Liver (tissue), 9 donors: ENCODE data around the gene EFCAB11. TPM values are rescaled to one million over a fixed set of nuclear protein-coding genes. Genes with fewer than 3 reads are reported as not detected.

Source experiments
- DNase-seq: peaks from one replicate; pipeline ENCODE4 v3.0.0-alpha.2; 2017; ENCODE audit warnings: low spot score
- H3K27ac ChIP-seq, 2 donors: one replicate each; pipeline ENCODE4 v1.7.0; 2013; ENCODE audit warnings: inconsistent platforms in 2 of 2, low read length in 2 of 2, control low read depth in 1 of 2, low read depth in 1 of 2, mild to moderate bottlenecking in 1 of 2
- H3K27me3 ChIP-seq, 4 donors: one replicate each; pipeline versions ENCODE4 v1.6.1 to v1.7.0; 2013; ENCODE audit warnings: low read length in 3 of 4, inconsistent platforms in 1 of 4, mild to moderate bottlenecking in 1 of 4, moderate library complexity in 1 of 4; ENCODE audit not compliant: control insufficient read depth in 4 of 4, insufficient read depth in 4 of 4
- H3K36me3 ChIP-seq, 4 donors: one replicate each; pipeline versions ENCODE4 v1.6.1 to v1.7.0; 2013; ENCODE audit warnings: low read length in 3 of 4, mild to moderate bottlenecking in 3 of 4, low read depth in 1 of 4, moderate library complexity in 1 of 4; ENCODE audit not compliant: control insufficient read depth in 4 of 4, insufficient read depth in 3 of 4
- H3K4me1 ChIP-seq, 4 donors: one replicate each; pipeline versions ENCODE4 v1.6.1 to v1.7.0; 2013; ENCODE audit warnings: low read length in 3 of 4, mild to moderate bottlenecking in 3 of 4, moderate library complexity in 1 of 4; ENCODE audit not compliant: control insufficient read depth in 4 of 4, insufficient read depth in 4 of 4
- H3K4me3 ChIP-seq, 3 donors: one replicate each; pipeline versions ENCODE4 v1.6.1 to v1.7.0; 2013; ENCODE audit warnings: low read length in 3 of 3, control low read depth in 1 of 3, low read depth in 1 of 3, mild to moderate bottlenecking in 1 of 3
- H3K9ac ChIP-seq, 2 donors: one replicate each; pipeline ENCODE4 v1.7.0; 2013; ENCODE audit warnings: low read length in 2 of 2, mild to moderate bottlenecking in 2 of 2, moderate library complexity in 2 of 2, control low read depth in 1 of 2, low read depth in 1 of 2
- H3K9me3 ChIP-seq, 4 donors: one replicate each; pipeline versions ENCODE4 v1.6.1 to v1.7.0; 2013; ENCODE audit warnings: low read length in 3 of 4; ENCODE audit not compliant: control insufficient read depth in 4 of 4
- CTCF ChIP-seq: fragments of 150-350 bp; IDR thresholded peaks from 2 replicates; pipeline ENCODE4 v1.5.1; 2017; ENCODE audit warnings: improper control_type of control experiment, low read depth, low read length; ENCODE audit not compliant: missing input control
- EGR1 ChIP-seq, 2 donors: IDR thresholded peaks; 2 replicates each; pipeline ENCODE4 v1.6.1; 2016 to 2018; ENCODE audit warnings: antibody characterized with exemption in 2 of 2, low read depth in 2 of 2
- FOXA1 ChIP-seq: IDR thresholded peaks from 2 replicates; pipeline ENCODE4 v1.6.1; 2016; ENCODE audit warnings: antibody characterized with exemption
- FOXA2 ChIP-seq: IDR thresholded peaks from 2 replicates; pipeline ENCODE4 v1.6.1; 2016; ENCODE audit warnings: antibody characterized with exemption
- GABPA ChIP-seq, 2 donors: IDR thresholded peaks in 1 of 2; conservative IDR thresholded peaks in 1 of 2; 2 replicates each; pipeline ENCODE4 v1.6.1; 2016; ENCODE audit warnings: antibody characterized with exemption in 2 of 2, mild to moderate bottlenecking in 1 of 2, moderate library complexity in 1 of 2
- HNF4A ChIP-seq, 2 donors: conservative IDR thresholded peaks; 2 replicates each; pipeline ENCODE4 v1.6.1; 2016; ENCODE audit warnings: antibody characterized with exemption in 2 of 2, mild to moderate bottlenecking in 2 of 2
- HNF4G ChIP-seq: IDR thresholded peaks from 2 replicates; pipeline ENCODE4 v1.6.1; 2016; ENCODE audit warnings: antibody characterized with exemption
- JUND ChIP-seq, 2 donors: IDR thresholded peaks; 2 replicates each; pipeline ENCODE4 v1.6.1; 2016; ENCODE audit warnings: antibody characterized with exemption in 2 of 2
- MAX ChIP-seq: IDR thresholded peaks from 2 replicates; pipeline ENCODE4 v1.6.1; 2016; ENCODE audit warnings: antibody characterized with exemption
- NR2F2 ChIP-seq: IDR thresholded peaks from 2 replicates; pipeline ENCODE4 v1.6.1; 2016; ENCODE audit warnings: antibody characterized with exemption
- RAD21 ChIP-seq, 2 donors: IDR thresholded peaks; 2 replicates each; pipeline ENCODE4 v1.6.1; 2016; ENCODE audit warnings: antibody characterized with exemption in 2 of 2, mild to moderate bottlenecking in 2 of 2
- REST ChIP-seq: IDR thresholded peaks from 2 replicates; pipeline ENCODE4 v1.6.1; 2016; ENCODE audit warnings: antibody characterized with exemption, mild to moderate bottlenecking
- RXRA ChIP-seq, 2 donors: IDR thresholded peaks; 2 replicates each; pipeline ENCODE4 v1.6.1; 2017 to 2018; ENCODE audit warnings: antibody characterized with exemption in 2 of 2, mild to moderate bottlenecking in 1 of 2
- SP1 ChIP-seq: IDR thresholded peaks from 2 replicates; pipeline ENCODE4 v1.6.1; 2018; ENCODE audit warnings: antibody characterized with exemption, mild to moderate bottlenecking
- TAF1 ChIP-seq: conservative IDR thresholded peaks from 2 replicates; pipeline ENCODE4 v1.6.1; 2016; ENCODE audit warnings: antibody characterized with exemption, mild to moderate bottlenecking
- YY1 ChIP-seq: IDR thresholded peaks from 2 replicates; pipeline ENCODE4 v1.6.1; 2016; ENCODE audit warnings: antibody characterized with exemption, mild to moderate bottlenecking
- ZBTB33 ChIP-seq: IDR thresholded peaks from 2 replicates; pipeline ENCODE4 v1.6.1; 2016; ENCODE audit warnings: antibody characterized with exemption
- WGBS: extraction: QIAGEN DNeasy Blood & Tissue Kit; methylation state at CpG from one replicate; pipeline ENCODE4 v1.1.7; 2013; 5-methylcytosine and 5-hydroxymethylcytosine counted together
- polyA plus RNA-seq, 2 donors: library from polyadenylated mRNA; stranded (reverse) in 1 of 2; unstranded in 1 of 2; fragments of 200-250 nt in 1 of 2; fragments of >200 nt in 1 of 2; fragmentation: Nextera tagmentation in 1 of 2; extraction: Ambion mirVana in 1 of 2; gene quantifications; one replicate each; pipeline versions ENCODE4 v1.2.1 to v1.2.3, GENCODE V29; 2013 to 2015
- total RNA-seq, 2 donors: library from RNA; depleted of rRNA; stranded (reverse); fragments of >200 nt; gene quantifications; one replicate each; pipeline ENCODE4 v1.2.3, GENCODE V29; 2014
- TF ChIP-seq, protein P1 (sequence below): IDR thresholded peaks from 2 replicates; pipeline ENCODE4 v1.6.1; 2016; ENCODE audit warnings: antibody characterized with exemption
- donor health status: healthy.
- donor health status: healthy.
- donor health status: healthy.
- donor health status: healthy.
- donor health status: healthy.

EFCAB11 gene
- total and polyA plus RNA-seq, 4 donors: 2.1 to 4.7 (median 3.4) TPM

DNA sequence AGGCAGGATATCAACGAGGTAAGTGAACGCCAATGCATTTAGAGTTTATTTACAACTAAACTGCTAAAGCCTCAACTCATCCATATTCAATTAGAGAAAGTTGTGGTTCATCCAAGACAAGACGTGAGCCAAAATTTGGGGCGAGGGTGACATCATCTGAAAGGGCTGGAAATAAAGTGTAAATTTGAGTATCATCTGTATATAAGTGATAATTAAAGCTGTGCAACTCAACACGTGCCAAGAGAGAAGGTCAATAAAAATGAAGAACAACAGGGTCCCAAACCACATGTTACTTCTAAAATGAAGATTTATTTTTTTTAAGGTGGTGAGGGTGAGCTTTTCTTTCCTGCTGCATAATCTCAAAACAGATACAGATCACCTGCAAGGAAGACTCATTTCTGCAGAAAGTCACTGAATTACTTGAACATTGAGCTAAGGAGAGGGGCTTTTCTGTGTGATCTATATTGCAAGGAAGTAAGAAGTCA, 203.6 kb downstream of the EFCAB11 start:
- WGBS: 85% methylated on average over 5 of the region's 5 CpGs
- Histone ChIP-seq H3K27me3 (no peaks in the 10 kb centered on the region), H3K36me3 (no peaks in the 10 kb centered on the region), H3K4me3 (no peak overlapping the region), H3K9ac (no peak overlapping the region), H3K27ac (no peak overlapping the region), H3K9me3 (no peaks in the 10 kb centered on the region), H3K4me1 (peaks cover 0 to 4% (median 0%) of the 10 kb centered on the region in 4 donors)
- DNase-seq: no peak
- TF ChIP-seq RAD21 (IDR thresholded peaks at IDR 0.05) (no peak), SP1 (no peak), YY1 (no peak), ZBTB33 (no peak), HNF4G (no peak), EGR1 (IDR thresholded peaks at IDR 0.05; ENCODE audit: low read depth in 2 of 2) (no peak), RXRA (IDR thresholded peaks at IDR 0.05) (no peak), TAF1 (no peak), CTCF (no peak), JUND (IDR thresholded peaks at IDR 0.05) (no peak), GABPA (IDR thresholded peaks at IDR 0.05 in 1 of 2, conservative IDR thresholded peaks at IDR 0.05 in 1 of 2) (no peak), FOXA2 (no peak), REST (no peak), FOXA1 (no peak), MAX (no peak), HNF4A (conservative IDR thresholded peaks at IDR 0.05) (no peak), NR2F2 (no peak)
- TF ChIP-seq, protein P1, sequence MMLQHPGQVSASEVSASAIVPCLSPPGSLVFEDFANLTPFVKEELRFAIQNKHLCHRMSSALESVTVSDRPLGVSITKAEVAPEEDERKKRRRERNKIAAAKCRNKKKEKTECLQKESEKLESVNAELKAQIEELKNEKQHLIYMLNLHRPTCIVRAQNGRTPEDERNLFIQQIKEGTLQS: no peak
